Stomach (tissue), 4 donors: Measurements from ENCODE around the gene LFNG.
"Not testable (repeated sequence)": the region's sequence is repeated elsewhere in the genome, so short reads cannot be mapped to it uniquely, and the experiment has no call there.

Experiments
- EP300 ChIP-seq: sonication (generic); formaldehyde crosslinking; IDR thresholded peaks from one replicate; pipeline ENCODE4 v1.6.1; 2017; ENCODE audit warnings: antibody characterized with exemption
- POLR2A ChIP-seq, 4 donors: fragments of 450-650 bp; IDR thresholded peaks; one replicate each; pipeline ENCODE4 v1.6.1; 2016; ENCODE audit warnings: antibody characterized with exemption in 4 of 4, control low read depth in 2 of 4, mild to moderate bottlenecking in 1 of 4, moderate library complexity in 1 of 4
- POLR2AphosphoS5 ChIP-seq, 3 donors: sonication (generic); formaldehyde crosslinking; IDR thresholded peaks; one replicate each; pipeline ENCODE4 v1.6.1; 2016; ENCODE audit warnings: antibody characterized with exemption in 3 of 3
- TF ChIP-seq, protein P1 (sequence below), 7 experiments: fragments of 450-650 bp in 4 of 7; fragments of 200-600 bp in 3 of 7; sonication (generic) in 3 of 7; IDR thresholded peaks; one replicate each; pipeline ENCODE4 v1.5.1; 2016 to 2019; ENCODE audit warnings: antibody characterized with exemption in 7 of 7, control low read depth in 2 of 7, mild to moderate bottlenecking in 1 of 7

DNA sequence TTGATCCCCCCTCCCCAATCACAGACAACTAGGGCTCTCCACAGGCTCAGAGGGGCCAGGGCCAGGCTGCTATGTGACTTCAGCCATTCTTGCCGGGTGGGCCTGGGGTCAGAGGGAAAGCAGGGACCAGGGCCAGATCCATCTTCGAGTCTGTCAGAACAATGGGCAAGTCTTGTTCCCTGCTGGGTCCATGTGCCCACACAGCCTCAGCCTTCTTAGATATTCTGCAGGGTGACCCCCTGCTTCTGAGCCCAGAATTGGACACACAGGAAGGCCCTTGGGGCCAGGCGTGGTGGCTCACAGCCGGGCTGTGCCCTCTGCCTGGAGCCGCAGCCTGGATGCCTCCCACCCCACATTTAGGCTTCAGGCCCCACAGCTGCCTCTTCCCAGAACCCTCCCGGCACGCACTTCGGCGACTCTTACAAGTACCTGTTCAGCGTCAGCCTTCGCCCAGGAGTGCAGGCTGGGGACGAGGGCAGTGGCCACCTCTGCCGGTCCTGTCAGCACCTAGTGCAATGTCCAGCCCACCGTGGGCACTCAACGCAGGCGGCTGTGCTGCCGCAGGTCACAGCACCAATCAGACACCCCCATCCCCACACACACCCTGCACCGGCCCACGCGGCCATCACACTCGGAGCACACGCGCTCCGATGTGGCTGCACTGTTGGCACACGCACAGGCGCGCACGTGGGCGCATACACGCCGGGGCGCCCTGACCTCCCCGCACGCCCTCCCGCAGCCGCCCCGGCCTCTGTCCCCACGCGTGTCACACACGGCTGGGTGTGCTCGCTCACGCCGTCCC, 11.6 kb downstream of the LFNG start:
- not testable (repeated sequence) for TF ChIP-seq POLR2A (IDR thresholded peaks at IDR 0.05); EP300; POLR2AphosphoS5 (IDR thresholded peaks at IDR 0.05)
- TF ChIP-seq, protein P1, sequence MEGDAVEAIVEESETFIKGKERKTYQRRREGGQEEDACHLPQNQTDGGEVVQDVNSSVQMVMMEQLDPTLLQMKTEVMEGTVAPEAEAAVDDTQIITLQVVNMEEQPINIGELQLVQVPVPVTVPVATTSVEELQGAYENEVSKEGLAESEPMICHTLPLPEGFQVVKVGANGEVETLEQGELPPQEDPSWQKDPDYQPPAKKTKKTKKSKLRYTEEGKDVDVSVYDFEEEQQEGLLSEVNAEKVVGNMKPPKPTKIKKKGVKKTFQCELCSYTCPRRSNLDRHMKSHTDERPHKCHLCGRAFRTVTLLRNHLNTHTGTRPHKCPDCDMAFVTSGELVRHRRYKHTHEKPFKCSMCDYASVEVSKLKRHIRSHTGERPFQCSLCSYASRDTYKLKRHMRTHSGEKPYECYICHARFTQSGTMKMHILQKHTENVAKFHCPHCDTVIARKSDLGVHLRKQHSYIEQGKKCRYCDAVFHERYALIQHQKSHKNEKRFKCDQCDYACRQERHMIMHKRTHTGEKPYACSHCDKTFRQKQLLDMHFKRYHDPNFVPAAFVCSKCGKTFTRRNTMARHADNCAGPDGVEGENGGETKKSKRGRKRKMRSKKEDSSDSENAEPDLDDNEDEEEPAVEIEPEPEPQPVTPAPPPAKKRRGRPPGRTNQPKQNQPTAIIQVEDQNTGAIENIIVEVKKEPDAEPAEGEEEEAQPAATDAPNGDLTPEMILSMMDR (IDR thresholded peaks at IDR 0.05) = not testable (repeated sequence)
